Activated gamma-delta T cell treated with Interleukin-2 at 50 U/mL for 16 hours (primary cell): Measurements from ENCODE around the gene MAGEB17.

Source experiments
- DNase-seq: peaks from one replicate; pipeline ENCODE4 v3.0.0-alpha.2; 2020

Gene MAGEB17

GRCh38 chrX:16212436-16212835, 45.2 kb downstream of the MAGEB17 start:
- no peak for DNase-seq

GRCh38 chrX:16213961-16214360, 46.7 kb downstream of the MAGEB17 start:
- no peak for DNase-seq

- no peak for DNase-seq
Measured at GRCh38 chrX:16215660-16216059, 48.4 kb downstream of the MAGEB17 start.
